Measurements from ENCODE around the gene FAM53B.

DNA sequence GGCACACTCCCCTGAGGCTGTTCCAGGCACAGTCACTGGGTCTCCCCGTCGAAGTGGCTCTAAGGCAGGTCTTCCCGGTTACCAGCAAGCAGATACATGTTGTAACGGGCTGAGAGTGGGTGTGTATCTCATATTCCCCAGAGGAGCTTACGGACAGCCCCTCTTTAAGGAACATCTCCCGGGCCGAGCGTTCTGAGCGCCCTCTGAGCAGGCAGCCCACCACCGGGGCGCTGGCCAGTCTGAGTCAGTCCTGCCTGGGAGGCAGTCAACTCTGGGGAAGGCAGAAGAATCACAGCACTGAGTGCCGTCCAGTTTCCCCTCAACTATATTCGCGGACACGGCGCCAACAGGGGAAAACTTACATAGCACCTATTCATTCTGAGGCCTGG is 165.2 kb downstream of the FAM53B start:
- TF ChIP-seq, protein P1, sequence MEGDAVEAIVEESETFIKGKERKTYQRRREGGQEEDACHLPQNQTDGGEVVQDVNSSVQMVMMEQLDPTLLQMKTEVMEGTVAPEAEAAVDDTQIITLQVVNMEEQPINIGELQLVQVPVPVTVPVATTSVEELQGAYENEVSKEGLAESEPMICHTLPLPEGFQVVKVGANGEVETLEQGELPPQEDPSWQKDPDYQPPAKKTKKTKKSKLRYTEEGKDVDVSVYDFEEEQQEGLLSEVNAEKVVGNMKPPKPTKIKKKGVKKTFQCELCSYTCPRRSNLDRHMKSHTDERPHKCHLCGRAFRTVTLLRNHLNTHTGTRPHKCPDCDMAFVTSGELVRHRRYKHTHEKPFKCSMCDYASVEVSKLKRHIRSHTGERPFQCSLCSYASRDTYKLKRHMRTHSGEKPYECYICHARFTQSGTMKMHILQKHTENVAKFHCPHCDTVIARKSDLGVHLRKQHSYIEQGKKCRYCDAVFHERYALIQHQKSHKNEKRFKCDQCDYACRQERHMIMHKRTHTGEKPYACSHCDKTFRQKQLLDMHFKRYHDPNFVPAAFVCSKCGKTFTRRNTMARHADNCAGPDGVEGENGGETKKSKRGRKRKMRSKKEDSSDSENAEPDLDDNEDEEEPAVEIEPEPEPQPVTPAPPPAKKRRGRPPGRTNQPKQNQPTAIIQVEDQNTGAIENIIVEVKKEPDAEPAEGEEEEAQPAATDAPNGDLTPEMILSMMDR (IDR thresholded peaks at IDR 0.05), result no peak
- TF ChIP-seq EP300 (IDR thresholded peaks at IDR 0.05; ENCODE audit: low read depth) (no peak), POLR2A (IDR thresholded peaks at IDR 0.05) (no peak)
